ENCODE results near the gene TBCA.

- no peak for TF ChIP-seq EZH2phosphoT487 (IDR thresholded peaks at IDR 0.05; ENCODE audit: insufficient read depth, low read depth)
- no peak for TF ChIP-seq EZH2 (IDR thresholded peaks at IDR 0.05; ENCODE audit: insufficient read depth, poor library complexity, severe bottlenecking)
These were observed 1.8 kb upstream of the TBCA start for GRCh38 chr5:77777911-77778310.

Data from GM23248 (cell line).